Anterior cingulate cortex (tissue), 58 donors: ENCODE data around the gene CPN1.
"Not testable (repeated sequence)": the region's sequence is repeated elsewhere in the genome, so short reads cannot be mapped to it uniquely, and the experiment has no call there.

ENCODE experiments used
- DNase-seq, 58 donors: peaks; one replicate each; lab custom pipeline; 2025; lab: John Stamatoyannopoulos, UW

Gene CPN1

GRCh38 chr10:100083623-100084022 is 2.0 kb upstream of the CPN1 start:
- DNase-seq: no peak

DNA sequence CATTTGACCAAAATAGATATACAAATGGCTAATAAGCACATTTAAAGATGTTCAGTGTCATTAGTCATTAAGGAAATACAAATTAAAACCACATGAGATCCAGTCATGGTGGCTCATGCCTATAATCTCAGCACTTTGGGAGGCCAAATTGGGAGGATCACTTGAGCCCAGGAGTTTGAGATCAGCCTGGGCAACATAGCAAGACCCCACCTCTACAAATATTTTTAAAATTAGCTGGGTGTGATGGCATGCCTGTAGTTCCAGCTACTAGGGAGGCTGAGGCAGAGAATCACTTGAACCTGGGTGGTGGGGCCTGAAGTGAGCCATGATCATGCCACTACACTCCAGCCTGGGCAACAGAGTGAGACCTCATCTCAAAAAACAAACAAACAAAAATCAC is 607 bp upstream of the CPN1 start:
- not testable (repeated sequence) for DNase-seq

DNA sequence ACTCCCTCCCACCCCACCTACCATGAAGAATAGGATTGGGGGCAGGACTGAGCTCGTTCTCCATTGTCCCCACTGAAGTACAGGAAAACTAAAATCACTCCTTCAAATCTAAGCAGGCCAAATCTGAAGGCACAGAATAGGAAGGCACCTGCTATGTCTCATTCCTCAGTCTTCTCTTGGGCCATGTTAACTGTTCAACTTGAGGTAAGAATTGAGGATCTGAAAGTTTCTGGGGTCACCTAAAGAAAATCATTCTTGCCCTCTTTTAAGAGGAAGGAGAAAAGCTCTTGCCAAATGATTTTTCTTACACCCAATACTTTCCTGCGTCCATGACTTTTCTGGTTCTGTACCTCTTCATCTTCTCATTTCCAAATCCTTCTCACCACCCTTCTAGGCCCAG is 4.9 kb downstream of the CPN1 start:
- no peak for DNase-seq

DNA sequence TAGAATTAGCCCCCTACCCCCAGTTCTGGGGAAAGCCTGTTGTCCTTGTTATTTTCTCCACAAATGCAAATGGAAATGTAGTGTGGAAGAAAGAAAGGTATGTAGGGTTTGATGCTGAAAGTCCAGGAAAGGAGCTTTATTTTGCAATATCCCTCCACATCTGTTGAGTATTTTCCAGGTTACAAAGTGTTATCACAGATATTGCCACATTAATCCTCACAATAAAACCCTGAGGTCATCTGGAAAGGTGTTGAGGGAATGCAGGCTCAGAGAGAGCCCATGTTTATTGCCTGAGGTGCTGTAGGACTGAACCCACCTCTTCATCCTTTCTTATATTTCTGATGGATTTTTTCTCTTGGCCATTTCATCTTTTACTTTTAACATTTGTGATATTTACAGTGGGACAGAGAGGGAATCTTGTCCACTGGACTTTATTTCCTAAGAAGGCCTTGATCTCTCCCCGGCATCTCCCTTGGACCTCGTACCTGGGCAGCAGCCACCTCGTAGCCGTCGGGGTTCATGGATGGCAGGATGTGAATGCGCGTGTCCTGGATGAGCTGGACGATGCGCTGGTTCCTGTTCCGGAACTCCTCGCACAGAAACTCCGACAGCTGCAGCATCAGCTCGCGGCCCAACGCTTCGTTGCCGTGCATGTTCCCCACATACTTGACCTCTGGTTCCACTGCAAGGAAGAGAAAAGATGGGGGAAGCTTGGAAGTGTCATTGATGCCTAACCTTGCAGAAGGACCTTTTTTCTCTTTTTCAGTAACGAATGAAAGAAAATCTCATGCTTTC is 6.0 kb downstream of the CPN1 start:
- DNase-seq: no peak

GRCh38 chr10:100072514-100072913 is 9.2 kb downstream of the CPN1 start:
- DNase-seq: no peak

- DNase-seq: no peak
Observed at GRCh38 chr10:100071529-100071928, 10.1 kb downstream of the CPN1 start.

DNA sequence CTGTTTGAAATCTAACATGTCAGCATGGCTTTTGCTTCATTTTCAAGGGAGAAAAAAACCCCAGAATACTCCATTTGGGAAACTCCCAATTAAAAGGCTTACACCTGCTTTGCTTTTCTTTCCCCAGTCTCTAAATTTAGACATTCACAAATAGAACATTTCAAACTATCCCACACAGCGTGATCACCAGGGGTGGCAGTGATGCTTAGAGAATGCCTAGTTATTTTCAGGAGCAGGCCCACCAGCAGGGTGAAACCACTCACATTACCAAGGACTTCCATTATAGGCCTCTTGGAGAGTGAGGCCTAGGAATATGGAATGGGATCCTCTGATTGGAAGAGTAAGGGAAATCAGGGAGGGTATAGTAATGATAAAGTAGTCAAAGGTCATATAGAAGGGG is 14.2 kb downstream of the CPN1 start:
- no peak for DNase-seq

DNA sequence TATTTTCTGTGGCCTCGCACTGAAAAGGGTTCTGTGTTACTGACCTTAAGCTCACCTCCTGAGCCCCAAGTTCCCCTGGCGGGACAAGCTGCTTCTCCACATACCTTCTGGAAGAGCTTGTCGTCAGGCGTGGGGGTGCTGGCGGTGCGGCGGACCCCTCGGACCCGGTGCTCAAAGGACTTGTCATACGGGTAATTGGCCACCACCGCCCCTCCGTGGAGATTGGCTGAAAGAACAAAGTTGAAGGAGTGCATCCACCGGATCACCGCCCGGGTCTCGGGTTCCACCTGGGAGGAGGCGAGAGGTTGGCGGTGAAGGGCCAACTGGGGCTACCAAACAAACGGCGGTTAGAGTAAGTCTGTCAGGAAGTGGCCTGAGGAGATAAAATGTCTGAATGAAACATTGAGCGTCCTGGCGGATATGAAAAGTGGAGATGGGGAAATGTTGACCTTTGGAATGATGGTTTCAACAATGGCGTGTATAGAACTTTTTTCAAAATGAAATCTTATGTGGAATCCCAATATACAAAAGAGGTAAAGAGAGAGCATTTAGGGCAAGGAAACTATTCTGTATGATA is 16.5 kb downstream of the CPN1 start:
- DNase-seq: no peak

GRCh38 chr10:100061401-100061800 is 20.3 kb downstream of the CPN1 start:
- DNase-seq: no peak

GRCh38 chr10:100057948-100058347 is 23.7 kb downstream of the CPN1 start:
- no peak for DNase-seq

DNA sequence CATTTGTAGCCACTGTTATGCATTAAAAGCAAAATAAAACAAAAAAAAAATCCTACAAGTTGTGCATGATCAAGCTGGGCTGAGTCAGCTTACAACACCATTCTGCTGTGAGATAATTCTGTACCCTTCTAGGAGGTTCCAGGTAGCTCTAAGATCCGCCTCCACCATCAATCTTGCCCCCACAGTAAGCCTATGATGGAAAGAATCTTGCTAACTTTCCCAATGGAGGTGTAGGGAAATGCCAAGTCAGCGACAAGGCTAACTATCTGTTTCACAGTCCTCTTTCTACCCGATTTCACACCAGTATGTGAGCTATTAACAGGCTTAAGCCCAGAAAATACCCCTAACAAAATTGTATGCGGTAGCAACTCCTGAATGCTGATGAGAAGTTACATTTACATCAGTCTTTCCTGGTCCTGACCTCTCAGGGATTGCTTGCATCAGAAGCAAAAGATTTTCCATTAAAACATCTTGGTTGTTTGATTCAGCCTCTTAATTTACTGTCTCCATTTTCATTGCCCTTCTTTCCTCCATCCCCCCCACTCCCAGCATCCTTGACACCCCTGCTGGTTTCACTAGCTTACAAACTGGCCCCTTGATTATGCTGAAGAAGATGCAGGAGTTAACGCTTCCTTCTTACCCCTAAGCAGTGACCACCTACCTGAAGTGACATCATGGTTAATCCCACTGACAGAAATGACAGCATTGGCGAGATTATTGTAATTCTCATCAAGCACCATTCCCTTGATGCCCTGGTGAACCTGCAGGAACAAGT is 27.8 kb downstream of the CPN1 start:
- DNase-seq: no peak

DNA sequence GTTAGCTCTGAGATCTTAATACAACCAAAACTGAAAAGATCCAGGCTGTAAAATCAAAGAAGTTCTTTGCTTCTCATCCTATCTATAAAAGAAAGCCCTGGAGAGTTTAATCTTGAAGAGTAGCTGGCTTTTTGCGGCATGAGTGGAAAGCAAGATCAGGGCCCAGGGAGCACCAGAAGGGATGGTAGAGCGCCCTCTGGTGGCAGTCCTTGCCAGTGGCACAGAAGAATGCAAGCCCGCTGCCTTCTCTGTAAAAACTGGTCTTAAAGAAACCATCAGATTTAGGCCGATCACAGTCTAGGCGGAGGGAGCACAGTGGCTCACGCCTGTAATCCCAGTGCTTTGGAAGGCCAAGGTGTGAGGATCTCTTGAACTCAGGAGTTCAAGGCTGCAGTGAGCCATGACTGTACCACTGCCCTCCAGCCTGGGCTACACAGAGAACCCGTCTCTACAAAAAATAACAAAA is 35.6 kb downstream of the CPN1 start:
- DNase-seq: peak in 55 of 58 donors; percentile 6 to 93 (median 50)

- DNase-seq: no peak
Observed at GRCh38 chr10:100045592-100045991, 36.1 kb downstream of the CPN1 start.

DNA sequence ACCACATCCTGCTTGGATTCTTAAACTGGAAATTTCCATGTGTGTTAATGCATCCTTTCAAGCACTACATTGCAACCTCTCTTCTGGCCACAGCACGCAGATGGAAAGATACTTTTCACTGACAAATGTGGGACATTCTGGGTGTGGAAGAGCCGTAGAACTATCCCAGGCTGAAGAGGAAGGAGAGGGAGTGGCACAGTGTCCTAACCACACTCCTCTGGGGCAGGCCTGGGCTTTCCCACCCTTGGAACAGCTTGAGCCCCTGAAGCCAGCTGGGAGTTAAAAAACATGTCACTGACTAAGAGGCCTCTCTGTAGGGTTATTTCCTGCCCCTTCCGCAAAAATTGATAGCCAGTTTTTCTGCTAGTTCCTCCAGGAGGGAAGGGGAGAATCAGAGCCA is 37.9 kb downstream of the CPN1 start:
- DNase-seq: no peak

DNA sequence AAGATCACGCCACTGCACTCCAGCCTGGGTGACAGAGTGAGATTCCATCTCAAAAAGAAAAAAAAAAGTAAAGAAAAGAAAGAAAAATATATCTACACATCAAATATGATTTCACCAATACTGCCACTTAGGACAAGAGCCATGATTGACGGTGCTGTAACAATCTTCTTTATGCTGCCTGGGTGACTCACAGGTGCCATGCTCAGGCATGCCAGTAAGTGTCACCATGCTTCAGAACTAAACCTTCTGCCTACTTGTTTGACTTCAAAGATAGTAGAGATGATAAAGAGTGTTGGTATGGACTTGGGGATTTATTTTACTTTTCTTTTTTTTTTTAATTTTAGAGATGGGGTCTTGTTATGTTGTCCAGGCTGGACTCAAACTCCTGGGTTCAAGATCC is 38.3 kb downstream of the CPN1 start:
- DNase-seq: no peak

DNA sequence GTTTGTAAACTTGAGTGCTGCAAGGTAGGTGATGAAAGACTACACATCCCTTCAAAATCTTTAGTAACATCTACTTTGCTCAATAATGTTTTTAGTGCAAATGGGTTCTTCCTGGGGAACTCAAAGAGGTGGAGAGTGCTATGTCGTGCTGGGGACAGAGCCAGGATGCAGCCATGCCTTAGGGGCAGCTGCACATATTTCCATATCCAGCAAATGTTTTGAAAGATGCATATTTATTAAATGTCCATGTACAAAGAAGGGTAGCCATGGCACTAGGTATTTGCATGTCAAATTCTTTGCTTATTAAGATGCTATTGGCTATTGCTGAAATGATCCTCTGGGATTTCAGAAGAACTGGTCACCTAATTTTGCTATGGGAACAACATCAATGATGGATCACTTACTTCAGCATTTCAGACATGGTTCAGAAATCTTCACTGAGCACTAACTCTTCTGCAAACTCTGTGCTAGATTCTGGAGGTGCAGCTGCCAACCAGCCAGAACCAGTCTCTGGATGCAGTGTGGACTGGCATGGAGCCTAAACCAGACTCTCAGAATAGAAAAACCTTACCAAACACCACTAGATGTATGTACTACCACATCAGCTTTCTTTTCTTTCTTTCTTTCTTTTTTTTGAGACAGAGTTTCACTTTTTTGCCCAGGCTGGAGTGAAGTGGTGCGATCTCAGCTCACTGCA is 40.2 kb downstream of the CPN1 start:
- no peak for DNase-seq

DNA sequence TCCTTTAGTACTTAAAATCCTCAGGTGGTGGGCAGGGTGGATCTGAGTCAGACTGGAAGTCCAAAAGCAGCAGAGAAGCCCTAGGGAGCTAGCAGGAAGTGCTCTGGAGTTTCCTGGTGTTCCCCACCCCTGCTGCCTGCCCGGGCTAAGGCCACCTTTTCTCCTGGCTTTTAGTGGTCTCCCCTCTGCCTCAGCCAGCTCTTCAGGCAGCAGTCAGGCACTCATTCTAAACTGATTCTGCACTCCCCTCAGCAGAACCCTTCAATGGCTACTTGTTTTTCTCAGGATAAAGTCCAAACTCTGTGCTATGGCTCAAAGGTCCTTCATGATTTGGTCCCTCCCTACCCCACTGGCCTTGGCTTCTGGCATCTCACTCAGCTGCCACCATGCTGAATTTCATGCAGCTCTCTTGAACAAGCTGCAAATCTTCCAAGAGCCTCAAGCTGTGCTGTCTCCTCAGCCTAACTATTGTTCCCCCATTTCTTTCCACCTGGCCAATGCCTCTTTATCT is 43.1 kb downstream of the CPN1 start:
- DNase-seq: no peak

- no peak for DNase-seq
Observed at GRCh38 chr10:100037758-100038315, 43.8 kb downstream of the CPN1 start.

- DNase-seq: no peak
Observed at GRCh38 chr10:100036850-100037249, 44.8 kb downstream of the CPN1 start.

- no peak for DNase-seq
Observed at GRCh38 chr10:100033766-100034418, 47.8 kb downstream of the CPN1 start.
